Neural cell (in vitro differentiated cells): ENCODE data around the gene SLC17A9. TPM values are rescaled to one million over a fixed set of nuclear protein-coding genes. Genes with fewer than 3 reads are reported as not detected.

Experiments used
- H2AFZ ChIP-seq: fragments of 200-600, 300-800 bp; sonication (generic), shearing (Covaris generic); 2 replicates; pipeline ENCODE4 v1.6.0; 2014; ENCODE audit warnings: low read depth, mild to moderate bottlenecking, antibody characterized with exemption, low read length, moderate library complexity
- H3F3A ChIP-seq: fragments of 200-600 bp; shearing (Covaris generic); 2 replicates; pipeline ENCODE4 v1.6.1; 2016; ENCODE audit warnings: mild to moderate bottlenecking, moderate library complexity, mixed read lengths, antibody characterized with exemption, low read length; ENCODE audit not compliant: insufficient read depth, poor library complexity, severe bottlenecking
- H3K27ac ChIP-seq: fragments of 200-600, 300-800 bp; sonication (generic), shearing (Covaris generic); 2 replicates; pipeline ENCODE4 v1.5.1; 2014; ENCODE audit warnings: mild to moderate bottlenecking, low read length, moderate library complexity
- H3K27me3 ChIP-seq: fragments of 300-800, 200-600 bp; sonication (generic), shearing (Covaris generic); 2 replicates; pipeline ENCODE4 v1.6.0; 2014; ENCODE audit warnings: mild to moderate bottlenecking, low read depth, low read length, moderate library complexity; ENCODE audit not compliant: insufficient read depth
- H3K36me3 ChIP-seq: fragments of 300-800, 200-600 bp; sonication (generic), shearing (Covaris generic); 2 replicates; pipeline ENCODE4 v1.5.1; 2014; ENCODE audit warnings: mild to moderate bottlenecking, antibody characterized with exemption, low read length, moderate library complexity; ENCODE audit not compliant: insufficient read depth
- H3K4me2 ChIP-seq: fragments of 300-800, 200-600 bp; sonication (generic), shearing (Covaris generic); 2 replicates; pipeline ENCODE4 v1.6.0; 2014; ENCODE audit warnings: mild to moderate bottlenecking, low read length
- H3K4me3 ChIP-seq: fragments of 300-800, 200-600 bp; sonication (generic), shearing (Covaris generic); 2 replicates; pipeline ENCODE4 v1.5.1; 2014; ENCODE audit warnings: mild to moderate bottlenecking, low read length, moderate library complexity
- H3K79me2 ChIP-seq: fragments of 200-600 bp; shearing (Covaris generic); replicated peaks from 2 replicates; pipeline ENCODE4 v1.6.0; 2014; ENCODE audit warnings: mild to moderate bottlenecking, low read length, moderate library complexity; ENCODE audit not compliant: insufficient read depth
- H3K9ac ChIP-seq: fragments of 300-800, 200-600 bp; sonication (generic), shearing (Covaris generic); 2 replicates; pipeline ENCODE4 v1.6.1; 2016; ENCODE audit warnings: mild to moderate bottlenecking, low read length, mixed read lengths
- H3K9me2 ChIP-seq: fragments of 200-600 bp; shearing (Covaris generic); 2 replicates; pipeline ENCODE4 v1.6.1; 2016; ENCODE audit warnings: mild to moderate bottlenecking, low read length, mixed read lengths; ENCODE audit not compliant: insufficient read depth
- H3K9me3 ChIP-seq: fragments of 200-600, 300-800 bp; sonication (generic), shearing (Covaris generic); 2 replicates; pipeline ENCODE4 v1.6.1; 2016; ENCODE audit warnings: mild to moderate bottlenecking, mixed run types, low read length, moderate library complexity, mixed read lengths
- H4K20me1 ChIP-seq: fragments of 200-600 bp; shearing (Covaris generic); 2 replicates; pipeline ENCODE4 v1.6.1; 2016; ENCODE audit warnings: mild to moderate bottlenecking, mixed run types; ENCODE audit not compliant: insufficient read depth
- CTCF ChIP-seq: fragments of 450-650 bp; IDR thresholded peaks from 2 replicates; pipeline ENCODE4 v1.5.1; 2014; ENCODE audit warnings: antibody characterized with exemption, mild to moderate bottlenecking, moderate library complexity; ENCODE audit not compliant: poor library complexity, severe bottlenecking
- EP300 ChIP-seq: fragments of 450-650 bp; conservative IDR thresholded peaks from 2 replicates; pipeline ENCODE4 v1.6.1; 2014; ENCODE audit warnings: antibody characterized with exemption, mild to moderate bottlenecking, moderate library complexity; ENCODE audit not compliant: poor library complexity, severe bottlenecking
- EZH2 ChIP-seq: fragments of 200-600, 300-800 bp; shearing (Covaris generic), sonication (generic); IDR thresholded peaks from 2 replicates; pipeline ENCODE4 v1.6.1; 2014; ENCODE audit warnings: antibody characterized with exemption, low read length, borderline replicate concordance, mild to moderate bottlenecking; ENCODE audit not compliant: insufficient read depth, poor library complexity, severe bottlenecking
- MXI1 ChIP-seq: fragments of 450-650 bp; conservative IDR thresholded peaks from 2 replicates; pipeline ENCODE4 v1.6.1; 2014; ENCODE audit warnings: antibody characterized with exemption, mild to moderate bottlenecking; ENCODE audit not compliant: poor library complexity, severe bottlenecking
- POLR2AphosphoS5 ChIP-seq: IDR thresholded peaks from 2 replicates; pipeline ENCODE4 v1.6.1; 2012
- RAD21 ChIP-seq: fragments of 450-650 bp; conservative IDR thresholded peaks from 2 replicates; pipeline ENCODE4 v1.6.1; 2014; ENCODE audit warnings: antibody characterized with exemption, mild to moderate bottlenecking, moderate library complexity
- REST ChIP-seq: IDR thresholded peaks from 2 replicates; pipeline ENCODE4 v1.6.1; 2012; ENCODE audit warnings: borderline replicate concordance
- SMC3 ChIP-seq: fragments of 450-650 bp; conservative IDR thresholded peaks from 2 replicates; pipeline ENCODE4 v1.6.1; 2014; ENCODE audit warnings: antibody characterized with exemption, mild to moderate bottlenecking, moderate library complexity; ENCODE audit not compliant: poor library complexity
- TAF1 ChIP-seq: IDR thresholded peaks from 2 replicates; pipeline ENCODE4 v1.6.1; 2012; ENCODE audit warnings: low read depth
- polyA plus RNA-seq: library from polyadenylated mRNA; depleted of rRNA; stranded (reverse); fragments of >200 nt; gene quantifications from 2 replicates; pipeline ENCODE4 v1.2.3, GENCODE V29; 2014

Gene SLC17A9
- polyA plus RNA-seq, 1 donor from 2014 or later, result not detected

GRCh38 chr20:62993856-62994494 is 41.5 kb downstream of the SLC17A9 start:
- H3K36me3 ChIP-seq, result no peaks in the 10 kb centered on the region
- H3K9me2 ChIP-seq, result no peaks in the 10 kb centered on the region
- H3K9ac ChIP-seq, result no peak overlapping the region
- H2AFZ ChIP-seq, result no peak overlapping the region
- H3K4me2 ChIP-seq, result no peak overlapping the region
- TF ChIP-seq RAD21 (no peak), TAF1 (no peak), EZH2 (no peak), CTCF (no peak), REST (no peak), EP300 (no peak), SMC3 (no peak), MXI1 (no peak), POLR2AphosphoS5 (no peak)
- no peak overlapping the region for H3K4me3 ChIP-seq
- H3K27ac ChIP-seq, result no peak overlapping the region
- no peaks in the 10 kb centered on the region for H3K27me3 ChIP-seq
- H3K9me3 ChIP-seq, result no peaks in the 10 kb centered on the region
- no peaks in the 10 kb centered on the region for H3K79me2 ChIP-seq
- no peaks in the 10 kb centered on the region for H3F3A ChIP-seq
- H4K20me1 ChIP-seq, result no peaks in the 10 kb centered on the region

GRCh38 chr20:62994869-62995281 is 42.4 kb downstream of the SLC17A9 start:
- H3K9ac ChIP-seq, result no peak overlapping the region
- no peaks in the 10 kb centered on the region for H3K79me2 ChIP-seq
- no peaks in the 10 kb centered on the region for H3K9me2 ChIP-seq
- H3F3A ChIP-seq, result no peaks in the 10 kb centered on the region
- no peaks in the 10 kb centered on the region for H3K9me3 ChIP-seq
- H2AFZ ChIP-seq, result no peak overlapping the region
- H3K27ac ChIP-seq, result no peak overlapping the region
- no peaks in the 10 kb centered on the region for H4K20me1 ChIP-seq
- no peak overlapping the region for H3K4me2 ChIP-seq
- no peak overlapping the region for H3K4me3 ChIP-seq
- no peaks in the 10 kb centered on the region for H3K27me3 ChIP-seq
- TF ChIP-seq EZH2 (no peak), CTCF (no peak), SMC3 (no peak), REST (no peak), MXI1 (no peak), EP300 (no peak), RAD21 (no peak), TAF1 (no peak), POLR2AphosphoS5 (no peak)
- H3K36me3 ChIP-seq, result no peaks in the 10 kb centered on the region
